ENCODE data around the gene ANO4. TPM values are rescaled to one million over a fixed set of nuclear protein-coding genes. Genes with fewer than 3 reads are reported as not detected.

Gene ANO4
- total RNA-seq, 2 donors from 2014 or later = 0.19 to 0.32 TPM

DNA sequence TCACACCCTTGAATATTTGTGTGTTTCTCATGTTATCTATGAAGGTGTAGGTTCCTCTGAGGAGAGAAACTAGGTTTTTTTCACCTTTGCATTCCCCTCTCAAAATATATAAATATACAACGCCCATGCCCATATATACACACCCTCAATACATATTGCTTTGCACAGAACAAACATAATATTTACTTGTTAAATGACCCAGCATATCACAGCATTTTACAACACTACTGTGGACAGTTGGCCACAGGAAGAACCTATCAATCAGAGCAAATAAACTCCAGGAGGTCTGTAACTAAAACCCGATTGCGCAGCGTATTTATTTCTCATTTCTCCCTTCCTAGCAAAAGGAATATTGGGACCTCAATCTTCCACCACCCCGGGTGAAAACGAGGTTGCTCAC is 219.4 kb downstream of the ANO4 start:
- H3K4me3 ChIP-seq = no peak overlapping the region
- H3K27me3 ChIP-seq = no peaks in the 10 kb centered on the region
- no peaks in the 10 kb centered on the region for H3K9me3 ChIP-seq
- TF ChIP-seq, protein P1, sequence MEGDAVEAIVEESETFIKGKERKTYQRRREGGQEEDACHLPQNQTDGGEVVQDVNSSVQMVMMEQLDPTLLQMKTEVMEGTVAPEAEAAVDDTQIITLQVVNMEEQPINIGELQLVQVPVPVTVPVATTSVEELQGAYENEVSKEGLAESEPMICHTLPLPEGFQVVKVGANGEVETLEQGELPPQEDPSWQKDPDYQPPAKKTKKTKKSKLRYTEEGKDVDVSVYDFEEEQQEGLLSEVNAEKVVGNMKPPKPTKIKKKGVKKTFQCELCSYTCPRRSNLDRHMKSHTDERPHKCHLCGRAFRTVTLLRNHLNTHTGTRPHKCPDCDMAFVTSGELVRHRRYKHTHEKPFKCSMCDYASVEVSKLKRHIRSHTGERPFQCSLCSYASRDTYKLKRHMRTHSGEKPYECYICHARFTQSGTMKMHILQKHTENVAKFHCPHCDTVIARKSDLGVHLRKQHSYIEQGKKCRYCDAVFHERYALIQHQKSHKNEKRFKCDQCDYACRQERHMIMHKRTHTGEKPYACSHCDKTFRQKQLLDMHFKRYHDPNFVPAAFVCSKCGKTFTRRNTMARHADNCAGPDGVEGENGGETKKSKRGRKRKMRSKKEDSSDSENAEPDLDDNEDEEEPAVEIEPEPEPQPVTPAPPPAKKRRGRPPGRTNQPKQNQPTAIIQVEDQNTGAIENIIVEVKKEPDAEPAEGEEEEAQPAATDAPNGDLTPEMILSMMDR (IDR thresholded peaks at IDR 0.05) = no peak
- DNase-seq = no peak
- no peak overlapping the region for H3K9ac ChIP-seq (ENCODE audit: low read depth in 2 of 2, low read length in 2 of 2)
- no peaks in the 10 kb centered on the region for H3K4me1 ChIP-seq
- no peak overlapping the region for H3K27ac ChIP-seq
- H3K36me3 ChIP-seq = no peaks in the 10 kb centered on the region
- intact Hi-C loops (cut with DNase I) = no loop called here

DNA sequence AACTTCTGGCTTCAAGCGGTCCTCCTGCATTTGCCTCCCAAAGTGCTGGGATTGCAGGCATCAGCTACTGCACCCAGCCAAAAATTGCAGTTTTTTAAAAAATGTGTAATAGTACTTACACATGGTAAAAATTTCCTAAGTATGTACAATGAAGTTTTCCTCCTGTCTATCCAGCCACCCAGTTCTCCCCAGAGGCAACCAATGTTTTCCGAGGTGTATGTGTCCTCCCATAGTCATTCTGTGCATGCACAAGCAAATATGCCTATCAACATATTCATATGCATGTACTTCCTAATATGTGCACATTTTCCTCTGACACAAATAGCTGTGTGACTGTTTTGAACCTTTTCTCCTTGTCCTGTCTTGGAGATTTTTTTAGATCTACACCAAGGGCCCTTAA is 220.5 kb downstream of the ANO4 start:
- Histone ChIP-seq H3K36me3 (no peaks in the 10 kb centered on the region), H3K27me3 (no peaks in the 10 kb centered on the region), H3K4me3 (no peak overlapping the region), H3K4me1 (no peaks in the 10 kb centered on the region), H3K27ac (no peak overlapping the region), H3K9ac (ENCODE audit: low read depth in 2 of 2, low read length in 2 of 2) (no peak overlapping the region), H3K9me3 (no peaks in the 10 kb centered on the region)
- intact Hi-C loops (cut with DNase I) = no loop called here
- TF ChIP-seq, protein P1 (IDR thresholded peaks at IDR 0.05) = no peak
- no peak for DNase-seq

DNA sequence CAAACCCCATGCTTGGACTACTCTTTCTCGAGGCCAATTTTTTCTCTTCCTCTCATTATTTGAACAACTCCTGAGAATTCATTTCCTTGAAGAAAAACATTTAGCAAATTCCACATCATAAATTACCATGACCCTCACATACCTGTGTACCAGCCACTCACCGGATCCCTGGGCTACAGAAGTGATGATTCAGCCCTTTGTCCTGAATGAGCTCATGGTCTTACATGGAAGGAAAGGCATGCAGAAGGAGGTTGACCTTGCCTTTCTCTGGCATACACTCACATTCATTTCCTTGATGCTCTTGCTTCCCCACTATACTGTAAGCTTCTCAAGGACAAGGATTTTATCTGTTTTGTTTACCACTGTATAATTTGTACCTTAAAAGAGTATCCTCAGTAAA is 224.0 kb downstream of the ANO4 start:
- intact Hi-C loops (cut with DNase I) = no loop called here
- H3K9me3 ChIP-seq = no peaks in the 10 kb centered on the region
- H3K27ac ChIP-seq = no peak overlapping the region
- no peak for DNase-seq
- H3K4me3 ChIP-seq = no peak overlapping the region
- TF ChIP-seq, protein P1 (IDR thresholded peaks at IDR 0.05) = no peak
- no peak overlapping the region for H3K9ac ChIP-seq (ENCODE audit: low read depth in 2 of 2, low read length in 2 of 2)
- no peaks in the 10 kb centered on the region for H3K4me1 ChIP-seq
- no peaks in the 10 kb centered on the region for H3K36me3 ChIP-seq
- H3K27me3 ChIP-seq = no peaks in the 10 kb centered on the region

DNA sequence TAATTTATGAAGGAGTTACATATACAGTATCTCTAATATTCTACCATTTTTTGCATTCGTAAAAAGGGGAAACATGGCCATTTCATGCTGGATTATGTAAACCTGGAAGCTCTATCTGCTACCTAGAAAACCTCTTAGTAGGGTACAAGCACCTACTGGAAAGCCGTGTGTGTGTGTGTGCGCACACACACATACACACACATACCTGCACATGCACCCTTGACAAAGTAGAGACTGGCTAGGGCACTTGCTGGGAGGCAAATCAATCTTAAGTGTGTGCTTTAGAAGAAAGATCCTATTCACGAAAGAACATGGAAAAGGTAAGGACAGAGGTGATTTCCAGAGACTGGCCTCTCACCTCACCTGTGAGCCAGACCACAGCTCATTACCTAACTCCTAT is 224.6 kb downstream of the ANO4 start:
- no peaks in the 10 kb centered on the region for H3K27me3 ChIP-seq
- no peak overlapping the region for H3K27ac ChIP-seq
- H3K36me3 ChIP-seq = no peaks in the 10 kb centered on the region
- no peak overlapping the region for H3K9ac ChIP-seq (ENCODE audit: low read depth in 2 of 2, low read length in 2 of 2)
- H3K4me3 ChIP-seq = no peak overlapping the region
- DNase-seq = no peak
- H3K4me1 ChIP-seq = no peaks in the 10 kb centered on the region
- intact Hi-C loops (cut with DNase I) = no loop called here
- no peaks in the 10 kb centered on the region for H3K9me3 ChIP-seq
- TF ChIP-seq, protein P1 (IDR thresholded peaks at IDR 0.05) = no peak

DNA sequence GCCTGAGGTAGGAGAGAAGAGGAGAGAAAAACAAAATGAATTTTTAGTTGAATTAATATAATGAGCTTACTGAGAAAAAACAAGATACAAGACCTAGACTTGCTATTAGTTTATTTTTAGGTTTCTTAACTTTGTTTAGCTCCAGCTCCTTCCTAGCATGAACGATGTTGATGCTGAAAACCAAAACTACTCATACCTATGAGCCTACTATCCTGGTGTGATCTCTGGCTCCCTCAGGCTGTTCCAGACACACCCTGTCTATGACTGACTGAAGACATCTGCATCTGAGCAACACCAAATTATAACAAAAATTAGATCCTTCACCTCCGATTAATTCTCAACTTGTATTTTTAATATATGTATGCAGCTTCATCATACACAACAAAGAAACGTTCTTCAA is 225.1 kb downstream of the ANO4 start:
- Histone ChIP-seq H3K4me1 (no peaks in the 10 kb centered on the region), H3K4me3 (no peak overlapping the region), H3K36me3 (no peaks in the 10 kb centered on the region), H3K9ac (ENCODE audit: low read depth in 2 of 2, low read length in 2 of 2) (no peak overlapping the region), H3K9me3 (no peaks in the 10 kb centered on the region), H3K27ac (no peak overlapping the region), H3K27me3 (no peaks in the 10 kb centered on the region)
- TF ChIP-seq, protein P1 (IDR thresholded peaks at IDR 0.05) = no peak
- no peak for DNase-seq
- intact Hi-C loops (cut with DNase I) = no loop called here

DNA sequence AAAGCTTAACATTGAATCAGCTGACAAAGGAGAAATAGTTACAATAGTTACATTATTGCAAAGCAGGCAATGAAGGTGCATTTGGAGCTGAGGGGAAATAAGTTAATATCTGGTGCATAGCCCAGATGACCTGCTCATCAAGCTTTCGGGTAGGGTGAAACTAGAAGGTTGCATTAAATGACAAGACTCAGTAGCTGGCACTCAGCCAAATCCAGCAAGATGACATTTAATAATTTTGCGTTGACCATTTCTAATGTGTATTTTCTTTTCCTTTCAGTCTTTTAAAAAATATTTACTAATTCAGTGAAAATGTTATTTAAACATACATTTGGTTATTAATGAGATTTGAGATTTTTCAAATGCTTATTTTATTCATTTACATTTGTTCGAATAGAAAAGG is 226.9 kb downstream of the ANO4 start:
- no peaks in the 10 kb centered on the region for H3K9me3 ChIP-seq
- H3K36me3 ChIP-seq = no peaks in the 10 kb centered on the region
- no peaks in the 10 kb centered on the region for H3K27me3 ChIP-seq
- no peaks in the 10 kb centered on the region for H3K4me1 ChIP-seq
- H3K4me3 ChIP-seq = no peak overlapping the region
- TF ChIP-seq, protein P1 (IDR thresholded peaks at IDR 0.05) = no peak
- no peak overlapping the region for H3K27ac ChIP-seq
- no peak for DNase-seq
- intact Hi-C loops (cut with DNase I) = no loop called here
- no peak overlapping the region for H3K9ac ChIP-seq (ENCODE audit: low read depth in 2 of 2, low read length in 2 of 2)

Measured in colonic mucosa (tissue), 4 donors.